ENCODE measurements around the gene KAZN. TPM values are rescaled to one million over a fixed set of nuclear protein-coding genes. Genes with fewer than 3 reads are reported as not detected.

KAZN gene
- polyA plus RNA-seq, 1 donor (not counting 4 experiments of a cell fraction or from before 2014, with no cell fraction given) = 5.9 TPM

GRCh38 chr1:14585728-14586127, 12.8 kb upstream of the KAZN start:
- dilution Hi-C loops (cut with MboI; ENCODE audit: extremely low pct_ligation_motif_present, low sequenced_read_pairs) = no loop called here
- H3K9ac ChIP-seq (ENCODE audit: control insufficient read depth, extremely low read depth, insufficient read depth, low read length) = no peak overlapping the region
- FAIRE-seq = no peak
- no peaks in the 10 kb centered on the region for H3K79me2 ChIP-seq (ENCODE audit: control insufficient read depth, insufficient read depth, low read length)
- H2AFZ ChIP-seq (ENCODE audit: control insufficient read depth, low read length) = no peak overlapping the region
- no peak overlapping the region for H3K4me3 ChIP-seq (ENCODE audit: control insufficient read depth in 2 of 3, extremely low read depth in 1 of 3, insufficient read depth in 2 of 3, low read depth in 1 of 3, low read length in 3 of 3)
- H3K27me3 ChIP-seq (ENCODE audit: control insufficient read depth, extremely low read depth, insufficient read depth, low read length) = no peaks in the 10 kb centered on the region
- H3K9me1 ChIP-seq (ENCODE audit: control insufficient read depth, extremely low read depth, insufficient read depth, low read length) = no peaks in the 10 kb centered on the region
- H4K20me1 ChIP-seq (ENCODE audit: control insufficient read depth, extremely low read depth, insufficient read depth, low read length) = no peaks in the 10 kb centered on the region
- H3K4me2 ChIP-seq (ENCODE audit: control insufficient read depth, extremely low read depth, insufficient read depth, low read depth, low read length) = no peak overlapping the region
- no peaks in the 10 kb centered on the region for H3K9me3 ChIP-seq (ENCODE audit: control insufficient read depth, low read depth, low read length)
- no peaks in the 10 kb centered on the region for H3K36me3 ChIP-seq (ENCODE audit: control insufficient read depth in 2 of 2, extremely low read depth in 1 of 2, insufficient read depth in 2 of 2, low read length in 2 of 2)
- no peaks in the 10 kb centered on the region for H3K4me1 ChIP-seq (ENCODE audit: control insufficient read depth, extremely low read depth, insufficient read depth, low read length)
- no peak for DNase-seq (ENCODE audit: low read depth, low spot score)
- no peak overlapping the region for H3K27ac ChIP-seq (ENCODE audit: control insufficient read depth, insufficient read depth, low read length)
- no peak for TF ChIP-seq EZH2 (IDR thresholded peaks at IDR 0.05; ENCODE audit: low read length)
- no peak for TF ChIP-seq CTCF (optimal IDR thresholded peaks at IDR 0.05 in 1 of 3, IDR thresholded peaks at IDR 0.05 in 1 of 3, conservative IDR thresholded peaks at IDR 0.05 in 1 of 3; ENCODE audit: extremely low read depth in 1 of 3, insufficient read depth in 2 of 3, low read length in 3 of 3)

GRCh38 chr1:14590411-14591180, 7.9 kb upstream of the KAZN start:
- Histone ChIP-seq H3K27me3 (ENCODE audit: control insufficient read depth, extremely low read depth, insufficient read depth, low read length) (peaks cover 9% of the 10 kb centered on the region), H4K20me1 (ENCODE audit: control insufficient read depth, extremely low read depth, insufficient read depth, low read length) (no peaks in the 10 kb centered on the region), H3K9ac (ENCODE audit: control insufficient read depth, extremely low read depth, insufficient read depth, low read length) (no peak overlapping the region), H3K4me3 (ENCODE audit: control insufficient read depth in 2 of 3, extremely low read depth in 1 of 3, insufficient read depth in 2 of 3, low read depth in 1 of 3, low read length in 3 of 3) (no peak overlapping the region), H3K4me1 (ENCODE audit: control insufficient read depth, extremely low read depth, insufficient read depth, low read length) (no peaks in the 10 kb centered on the region), H3K9me1 (ENCODE audit: control insufficient read depth, extremely low read depth, insufficient read depth, low read length) (no peaks in the 10 kb centered on the region), H3K36me3 (ENCODE audit: control insufficient read depth in 2 of 2, extremely low read depth in 1 of 2, insufficient read depth in 2 of 2, low read length in 2 of 2) (no peaks in the 10 kb centered on the region), H3K4me2 (ENCODE audit: control insufficient read depth, extremely low read depth, insufficient read depth, low read depth, low read length) (no peak overlapping the region), H3K79me2 (ENCODE audit: control insufficient read depth, insufficient read depth, low read length) (no peaks in the 10 kb centered on the region), H3K9me3 (ENCODE audit: control insufficient read depth, low read depth, low read length) (no peaks in the 10 kb centered on the region), H2AFZ (ENCODE audit: control insufficient read depth, low read length) (no peak overlapping the region), H3K27ac (ENCODE audit: control insufficient read depth, insufficient read depth, low read length) (no peak overlapping the region)
- no peak for TF ChIP-seq CTCF (optimal IDR thresholded peaks at IDR 0.05 in 1 of 3, IDR thresholded peaks at IDR 0.05 in 1 of 3, conservative IDR thresholded peaks at IDR 0.05 in 1 of 3; ENCODE audit: extremely low read depth in 1 of 3, insufficient read depth in 2 of 3, low read length in 3 of 3)
- no peak for TF ChIP-seq EZH2 (IDR thresholded peaks at IDR 0.05; ENCODE audit: low read length)
- DNase-seq (ENCODE audit: low read depth, low spot score) (no peak), FAIRE-seq (no peak)
- dilution Hi-C loops (cut with MboI; ENCODE audit: extremely low pct_ligation_motif_present, low sequenced_read_pairs) = no loop called here
